ENCODE data around the gene PDE8B.

PDE8B gene

DNA sequence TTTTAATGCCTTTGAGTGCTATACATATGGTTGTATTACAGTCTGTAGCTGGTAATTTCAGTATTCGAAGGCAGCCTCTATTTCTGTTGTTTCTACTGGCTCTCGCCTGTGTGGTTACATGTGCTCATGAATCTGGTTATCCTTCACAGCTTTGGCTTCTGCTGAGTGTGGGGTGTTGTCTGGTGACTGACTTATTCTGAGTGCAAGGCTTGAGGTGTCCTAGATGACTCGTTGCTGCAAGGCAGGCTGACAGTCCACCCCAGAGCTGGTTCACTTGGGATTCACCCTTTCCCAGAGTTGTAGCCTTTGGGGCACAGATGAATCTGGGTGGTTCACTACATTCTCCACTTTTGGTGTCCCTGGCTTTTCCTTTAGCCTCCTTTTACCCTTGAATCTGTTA is 41.4 kb downstream of the PDE8B start:
- TF ChIP-seq SUZ12 (IDR thresholded peaks at IDR 0.05) (no peak), ZNF384 (IDR thresholded peaks at IDR 0.05) (no peak), CTBP1 (IDR thresholded peaks at IDR 0.05; ENCODE audit: borderline replicate concordance) (no peak), FOXM1 (IDR thresholded peaks at IDR 0.05; ENCODE audit: borderline replicate concordance) (no peak), NFRKB (IDR thresholded peaks at IDR 0.05) (no peak), LEF1 (IDR thresholded peaks at IDR 0.05; ENCODE audit: borderline replicate concordance) (no peak), ELF4 (IDR thresholded peaks at IDR 0.05) (no peak), HDGF (IDR thresholded peaks at IDR 0.05; ENCODE audit: borderline replicate concordance) (no peak), ARNT (IDR thresholded peaks at IDR 0.05) (no peak), FOXA1 (IDR thresholded peaks at IDR 0.05) (no peak), FOXK2 (IDR thresholded peaks at IDR 0.05) (no peak), L3MBTL2 (conservative IDR thresholded peaks at IDR 0.05) (no peak), BHLHE40 (IDR thresholded peaks at IDR 0.05; ENCODE audit: borderline replicate concordance) (no peak), TARDBP (IDR thresholded peaks at IDR 0.05) (no peak), SP1 (IDR thresholded peaks at IDR 0.05) (no peak)
- TF ChIP-seq, protein P1, sequence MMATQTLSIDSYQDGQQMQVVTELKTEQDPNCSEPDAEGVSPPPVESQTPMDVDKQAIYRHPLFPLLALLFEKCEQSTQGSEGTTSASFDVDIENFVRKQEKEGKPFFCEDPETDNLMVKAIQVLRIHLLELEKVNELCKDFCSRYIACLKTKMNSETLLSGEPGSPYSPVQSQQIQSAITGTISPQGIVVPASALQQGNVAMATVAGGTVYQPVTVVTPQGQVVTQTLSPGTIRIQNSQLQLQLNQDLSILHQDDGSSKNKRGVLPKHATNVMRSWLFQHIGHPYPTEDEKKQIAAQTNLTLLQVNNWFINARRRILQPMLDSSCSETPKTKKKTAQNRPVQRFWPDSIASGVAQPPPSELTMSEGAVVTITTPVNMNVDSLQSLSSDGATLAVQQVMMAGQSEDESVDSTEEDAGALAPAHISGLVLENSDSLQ (IDR thresholded peaks at IDR 0.05), result no peak
- POLR2A ChIA-PET, result no interaction called here
- CTCF ChIA-PET, result no interaction called here
- no peak for DNase-seq (ENCODE audit: extremely low spot score)

DNA sequence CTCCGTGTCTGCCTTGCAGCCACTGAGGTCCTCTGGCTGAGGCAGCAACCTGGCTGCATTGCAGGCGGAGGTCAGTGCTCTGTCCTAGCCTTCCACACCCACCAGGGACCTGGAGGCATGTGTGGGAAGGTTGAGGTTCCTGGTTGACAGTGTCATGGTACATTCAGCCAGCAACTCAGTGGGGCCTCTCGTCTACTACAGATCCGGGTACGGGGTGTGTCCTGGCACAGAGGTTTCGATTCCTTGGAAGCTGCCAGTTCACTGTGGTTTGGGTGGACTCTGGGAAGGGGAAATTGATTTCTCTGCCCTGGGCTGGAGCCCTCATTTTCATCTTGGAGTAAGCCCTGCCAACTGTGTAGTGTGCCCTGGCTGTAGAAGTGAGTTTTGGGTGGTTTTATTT is 45.1 kb downstream of the PDE8B start:
- ChIA-PET CTCF (no interaction called here), POLR2A (no interaction called here)
- TF ChIP-seq L3MBTL2 (conservative IDR thresholded peaks at IDR 0.05) (no peak), FOXA1 (IDR thresholded peaks at IDR 0.05) (no peak), FOXM1 (IDR thresholded peaks at IDR 0.05; ENCODE audit: borderline replicate concordance) (no peak), HDGF (IDR thresholded peaks at IDR 0.05; ENCODE audit: borderline replicate concordance) (no peak), ELF4 (IDR thresholded peaks at IDR 0.05) (no peak), ARNT (IDR thresholded peaks at IDR 0.05) (no peak), SUZ12 (IDR thresholded peaks at IDR 0.05) (no peak), SP1 (IDR thresholded peaks at IDR 0.05) (no peak), FOXK2 (IDR thresholded peaks at IDR 0.05) (no peak), ZNF384 (IDR thresholded peaks at IDR 0.05) (no peak), LEF1 (IDR thresholded peaks at IDR 0.05; ENCODE audit: borderline replicate concordance) (no peak), CTBP1 (IDR thresholded peaks at IDR 0.05; ENCODE audit: borderline replicate concordance) (no peak), BHLHE40 (IDR thresholded peaks at IDR 0.05; ENCODE audit: borderline replicate concordance) (no peak), NFRKB (IDR thresholded peaks at IDR 0.05) (no peak), TARDBP (IDR thresholded peaks at IDR 0.05) (no peak)
- TF ChIP-seq, protein P1 (IDR thresholded peaks at IDR 0.05), result no peak
- DNase-seq (ENCODE audit: extremely low spot score), result no peak

DNA sequence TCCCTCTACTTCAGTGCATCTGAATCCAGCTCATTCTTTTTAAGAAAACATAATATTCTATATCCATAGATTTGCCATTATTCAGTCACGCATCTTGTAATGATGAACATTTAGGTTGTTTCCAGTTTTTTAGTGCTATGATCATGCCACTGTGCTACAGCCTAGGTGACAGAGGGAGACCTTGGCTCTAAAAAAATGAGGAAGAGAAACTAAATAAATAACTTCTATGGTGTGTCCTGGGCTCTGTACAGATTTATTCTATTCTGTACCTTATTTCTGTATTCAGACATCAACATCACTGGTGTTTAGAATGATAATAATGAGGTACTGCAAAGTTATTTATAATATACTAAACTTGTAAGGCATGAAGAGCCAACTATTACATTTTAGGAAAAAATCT is 45.9 kb downstream of the PDE8B start:
- ChIA-PET POLR2A (no interaction called here), CTCF (no interaction called here)
- no peak for DNase-seq (ENCODE audit: extremely low spot score)
- TF ChIP-seq TARDBP (IDR thresholded peaks at IDR 0.05), result no peak
- TF ChIP-seq FOXM1 (IDR thresholded peaks at IDR 0.05; ENCODE audit: borderline replicate concordance), result no peak
- no peak for TF ChIP-seq FOXA1 (IDR thresholded peaks at IDR 0.05)
- no peak for TF ChIP-seq LEF1 (IDR thresholded peaks at IDR 0.05; ENCODE audit: borderline replicate concordance)
- TF ChIP-seq L3MBTL2 (conservative IDR thresholded peaks at IDR 0.05), result no peak
- TF ChIP-seq, protein P1 (IDR thresholded peaks at IDR 0.05), result no peak
- TF ChIP-seq HDGF (IDR thresholded peaks at IDR 0.05; ENCODE audit: borderline replicate concordance), result no peak
- no peak for TF ChIP-seq SP1 (IDR thresholded peaks at IDR 0.05)
- TF ChIP-seq FOXK2 (IDR thresholded peaks at IDR 0.05), result no peak
- TF ChIP-seq CTBP1 (IDR thresholded peaks at IDR 0.05; ENCODE audit: borderline replicate concordance), result no peak
- no peak for TF ChIP-seq ARNT (IDR thresholded peaks at IDR 0.05)
- no peak for TF ChIP-seq NFRKB (IDR thresholded peaks at IDR 0.05)
- TF ChIP-seq ZNF384 (IDR thresholded peaks at IDR 0.05), result no peak
- no peak for TF ChIP-seq BHLHE40 (IDR thresholded peaks at IDR 0.05; ENCODE audit: borderline replicate concordance)
- no peak for TF ChIP-seq ELF4 (IDR thresholded peaks at IDR 0.05)

DNA sequence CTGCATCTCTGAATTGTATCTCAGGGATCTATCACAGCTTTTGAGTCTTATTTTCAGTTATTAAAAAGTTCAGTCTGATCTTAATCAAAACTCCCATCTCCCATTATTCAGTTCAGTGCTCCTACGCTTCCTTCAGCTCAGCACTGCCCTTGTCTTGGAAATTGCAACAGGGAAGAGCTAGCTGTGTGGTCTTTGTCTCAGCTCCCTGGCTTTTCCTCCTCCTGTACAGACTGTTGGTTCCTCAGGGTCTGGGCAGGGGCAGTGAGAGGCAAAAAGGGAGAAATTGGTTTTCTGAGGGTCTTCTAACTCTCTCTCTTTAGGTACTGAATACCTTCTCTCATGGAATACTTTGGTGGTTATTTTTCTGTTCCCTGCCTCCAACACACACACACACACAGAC is 48.2 kb downstream of the PDE8B start:
- CTCF ChIA-PET, result no interaction called here
- no peak for TF ChIP-seq HDGF (IDR thresholded peaks at IDR 0.05; ENCODE audit: borderline replicate concordance)
- TF ChIP-seq, protein P1 (IDR thresholded peaks at IDR 0.05), result no peak
- TF ChIP-seq FOXM1 (IDR thresholded peaks at IDR 0.05; ENCODE audit: borderline replicate concordance), result no peak
- no peak for TF ChIP-seq CTBP1 (IDR thresholded peaks at IDR 0.05; ENCODE audit: borderline replicate concordance)
- TF ChIP-seq ZNF384 (IDR thresholded peaks at IDR 0.05), result no peak
- no peak for DNase-seq (ENCODE audit: extremely low spot score)
- POLR2A ChIA-PET, result no interaction called here

DNA sequence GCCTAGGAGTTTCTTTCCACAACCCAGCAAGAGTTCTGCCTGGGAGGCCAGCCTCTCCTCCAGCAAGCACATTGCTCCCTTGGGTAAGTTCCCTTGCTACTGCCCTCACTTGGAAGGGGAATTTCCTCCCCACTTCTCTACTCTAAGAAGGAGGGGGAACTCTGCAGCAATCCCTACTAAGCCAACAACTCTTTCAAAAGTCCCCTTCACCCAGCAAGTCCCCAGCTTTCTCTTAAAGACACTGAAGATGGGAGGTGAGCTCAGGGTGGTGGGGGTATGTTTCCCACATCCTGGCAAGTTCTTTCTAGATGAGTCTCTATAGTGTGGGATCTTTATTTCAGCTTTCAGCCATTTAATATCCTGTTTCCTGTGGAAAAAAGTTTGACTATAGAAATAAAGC is 49.0 kb downstream of the PDE8B start:
- TF ChIP-seq ZNF384 (IDR thresholded peaks at IDR 0.05) (no peak), BHLHE40 (IDR thresholded peaks at IDR 0.05; ENCODE audit: borderline replicate concordance) (no peak), HDGF (IDR thresholded peaks at IDR 0.05; ENCODE audit: borderline replicate concordance) (no peak), TARDBP (IDR thresholded peaks at IDR 0.05) (no peak), FOXM1 (IDR thresholded peaks at IDR 0.05; ENCODE audit: borderline replicate concordance) (no peak)
- POLR2A ChIA-PET, result no interaction called here
- CTCF ChIA-PET, result no interaction called here
- DNase-seq (ENCODE audit: extremely low spot score), result no peak

DNA sequence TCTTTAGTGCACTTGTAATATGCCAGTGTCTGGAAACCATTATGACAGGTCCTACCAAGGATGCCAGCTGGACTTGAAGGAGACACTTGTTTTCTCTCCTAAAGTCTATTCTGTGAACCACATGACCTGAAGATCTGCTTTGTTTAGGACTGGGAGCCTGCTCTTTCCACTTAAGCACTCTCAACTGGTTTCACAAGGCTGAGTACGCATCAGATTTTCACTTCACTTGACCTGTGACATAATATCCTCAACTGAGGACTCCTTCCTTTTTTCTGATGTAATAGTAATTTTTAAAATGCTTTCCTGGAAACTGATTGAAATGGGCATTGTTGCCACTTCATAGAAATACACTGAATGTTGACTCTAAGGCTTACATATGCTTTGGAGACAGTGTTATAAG is 52.2 kb downstream of the PDE8B start:
- POLR2A ChIA-PET, result no interaction called here
- TF ChIP-seq ZNF384 (IDR thresholded peaks at IDR 0.05) (no peak), ARNT (IDR thresholded peaks at IDR 0.05) (no peak), HDGF (IDR thresholded peaks at IDR 0.05; ENCODE audit: borderline replicate concordance) (no peak), L3MBTL2 (conservative IDR thresholded peaks at IDR 0.05) (no peak), NFRKB (IDR thresholded peaks at IDR 0.05) (no peak), SP1 (IDR thresholded peaks at IDR 0.05) (no peak), SUZ12 (IDR thresholded peaks at IDR 0.05) (no peak), FOXA1 (IDR thresholded peaks at IDR 0.05) (no peak), LEF1 (IDR thresholded peaks at IDR 0.05; ENCODE audit: borderline replicate concordance) (no peak), TARDBP (IDR thresholded peaks at IDR 0.05) (no peak)
- TF ChIP-seq, protein P1 (IDR thresholded peaks at IDR 0.05), result no peak
- no peak for DNase-seq (ENCODE audit: extremely low spot score)
- CTCF ChIA-PET, result no interaction called here
